ENCODE results near the gene HBA2. TPM values are rescaled to one million over a fixed set of nuclear protein-coding genes. Genes with fewer than 3 reads are reported as not detected.

HBA2 gene
- total and polyA plus RNA-seq, 2 experiments from 2014 or later, result 1.9 to 7.8 TPM

GRCh38 chr16:143456-143855 lies 29.2 kb upstream of the HBA2 start:
- ATAC-seq (no peak), DNase-seq (ENCODE audit: low spot score) (no peak)
- no peaks in the 10 kb centered on the region for H3K9me2 ChIP-seq (ENCODE audit: insufficient read depth)
- no peaks in the 10 kb centered on the region for H4K20me1 ChIP-seq (replicated peaks; ENCODE audit: insufficient read depth)
- no peaks in the 10 kb centered on the region for H3K4me1 Mint-ChIP-seq
- H3K4me1 ChIP-seq (ENCODE audit: insufficient read depth), result no peaks in the 10 kb centered on the region
- no peak overlapping the region; the same call in 1 of the 2 replicates for H3K27ac Mint-ChIP-seq
- no peaks in the 10 kb centered on the region for H3K79me2 ChIP-seq (replicated peaks; ENCODE audit: insufficient read depth)
- no peak for TF ChIP-seq REST (IDR thresholded peaks at IDR 0.05; ENCODE audit: unreplicated experiment)
- no peak for TF ChIP-seq ZNF462 (CRISPR knock-in tag; IDR thresholded peaks at IDR 0.05)
- TF ChIP-seq ETS1 (IDR thresholded peaks at IDR 0.05), result no peak
- TF ChIP-seq ZNF114 (CRISPR knock-in tag; IDR thresholded peaks at IDR 0.05), result no peak
- TF ChIP-seq EZH2 (IDR thresholded peaks at IDR 0.05; ENCODE audit: low read depth, unreplicated experiment), result no peak
- TF ChIP-seq CTCF (conservative IDR thresholded peaks at IDR 0.05; ENCODE audit: low read depth in 2 of 2), result no peak
- TF ChIP-seq POLR2AphosphoS5 (IDR thresholded peaks at IDR 0.05; ENCODE audit: low read depth), result no peak
- no peak for TF ChIP-seq ZNF331 (CRISPR knock-in tag; IDR thresholded peaks at IDR 0.05; ENCODE audit: low read depth)
- no peak for TF ChIP-seq STAT1 (IDR thresholded peaks at IDR 0.05; ENCODE audit: unreplicated experiment)
- no peak for TF ChIP-seq JUNB (IDR thresholded peaks at IDR 0.05; ENCODE audit: unreplicated experiment)
- TF ChIP-seq EZH2phosphoT487 (IDR thresholded peaks at IDR 0.05; ENCODE audit: unreplicated experiment), result no peak
- no peak for TF ChIP-seq NANOG (IDR thresholded peaks at IDR 0.05; ENCODE audit: borderline replicate concordance)
- TF ChIP-seq CREB1 (CRISPR knock-in tag; IDR thresholded peaks at IDR 0.05; ENCODE audit: low read depth), result no peak
- no peak overlapping the region for H2AFZ ChIP-seq
- H3K9me3 Mint-ChIP-seq, result peaks cover 4% of the 10 kb centered on the region; the same call in 2 of the 3 replicates
- H3K4me3 ChIP-seq, result no peak overlapping the region
- H3K27ac ChIP-seq (ENCODE audit: low read depth), result no peak overlapping the region
- H3K36me3 Mint-ChIP-seq (ENCODE audit: low read depth), result no peaks in the 10 kb centered on the region; the same call in 2 of the 3 replicates
- no peak overlapping the region for H3K4me2 ChIP-seq
- no peak overlapping the region; the same call in 2 of the 3 replicates for H3K4me3 Mint-ChIP-seq
- no peaks in the 10 kb centered on the region for H3F3A ChIP-seq (replicated peaks; ENCODE audit: low read depth)
- no peaks in the 10 kb centered on the region for H3K36me3 ChIP-seq (ENCODE audit: insufficient read depth)
- peaks cover 18% of the 10 kb centered on the region for H3K27me3 Mint-ChIP-seq (ENCODE audit: insufficient read depth, low read depth, poor library complexity)
- H3K27me3 ChIP-seq (ENCODE audit: insufficient read depth), result no peaks in the 10 kb centered on the region
